Spinal cord (tissue), 10 donors: ENCODE data around the gene DNAJC27. TPM values are rescaled to one million over a fixed set of nuclear protein-coding genes. Genes with fewer than 3 reads are reported as not detected.

ENCODE experiments used
- DNase-seq, 6 donors: peaks; one replicate each; pipeline versions ENCODE4 v3.0.0 to v3.0.0-alpha.2; 2013 to 2015; ENCODE audit warnings: low spot score in 6 of 6, low read depth in 4 of 6
- H3K27ac ChIP-seq: one replicate; pipeline ENCODE4 v1.5.1; 2013; ENCODE audit warnings: low read depth, low read length, control low read depth
- H3K27me3 ChIP-seq: one replicate; pipeline ENCODE4 v1.6.1; 2013; ENCODE audit warnings: low read length; ENCODE audit not compliant: control insufficient read depth, insufficient read depth
- H3K36me3 ChIP-seq: one replicate; pipeline ENCODE4 v1.6.1; 2013; ENCODE audit warnings: low read length; ENCODE audit not compliant: control insufficient read depth, insufficient read depth
- H3K4me1 ChIP-seq: one replicate; pipeline ENCODE4 v1.6.1; 2013; ENCODE audit warnings: low read length; ENCODE audit not compliant: control insufficient read depth, insufficient read depth
- H3K4me3 ChIP-seq: one replicate; pipeline ENCODE4 v1.5.1; 2013; ENCODE audit warnings: low read depth, low read length, control low read depth
- H3K9me3 ChIP-seq: one replicate; pipeline ENCODE4 v1.6.1; 2013; ENCODE audit warnings: low read length; ENCODE audit not compliant: control insufficient read depth, insufficient read depth
- WGBS: methylation state at CpG from one replicate; pipeline ENCODE4 v1.1.5; 2013; ENCODE audit warnings: missing lambda C conversion rate; ENCODE audit not compliant: insufficient coverage; 5-methylcytosine and 5-hydroxymethylcytosine counted together
- polyA plus RNA-seq, 2 donors: library from polyadenylated mRNA; unstranded; fragments of 120-200 nt; gene quantifications; one replicate each; pipeline ENCODE4 v1.2.1, GENCODE V29; 2013; ENCODE audit not compliant: insufficient read length in 2 of 2
- total RNA-seq, 2 donors: library from RNA; depleted of rRNA in 1 of 2; stranded (reverse); fragments of 120-200 nt in 1 of 2; fragments of >200 nt in 1 of 2; gene quantifications; one replicate each; pipeline versions ENCODE4 v1.2.3 to v1.2.4, GENCODE V29; 2013 to 2014
- donor health status: healthy.

DNAJC27 gene
- total and polyA plus RNA-seq, 4 donors, result 11.2 to 22.0 (median 12.6) TPM

- Histone ChIP-seq H3K4me1 (peaks cover 33% of the 10 kb centered on the region), H3K36me3 (peaks cover 14% of the 10 kb centered on the region), H3K4me3 (no peak overlapping the region), H3K9me3 (no peaks in the 10 kb centered on the region), H3K27ac (no peak overlapping the region), H3K27me3 (peaks cover 5% of the 10 kb centered on the region)
- no peak for DNase-seq
- 100% methylated on average over 1 of the region's 1 CpG for WGBS
Observed at GRCh38 chr2:24922556-24922955, 49.2 kb downstream of the DNAJC27 start.

DNA sequence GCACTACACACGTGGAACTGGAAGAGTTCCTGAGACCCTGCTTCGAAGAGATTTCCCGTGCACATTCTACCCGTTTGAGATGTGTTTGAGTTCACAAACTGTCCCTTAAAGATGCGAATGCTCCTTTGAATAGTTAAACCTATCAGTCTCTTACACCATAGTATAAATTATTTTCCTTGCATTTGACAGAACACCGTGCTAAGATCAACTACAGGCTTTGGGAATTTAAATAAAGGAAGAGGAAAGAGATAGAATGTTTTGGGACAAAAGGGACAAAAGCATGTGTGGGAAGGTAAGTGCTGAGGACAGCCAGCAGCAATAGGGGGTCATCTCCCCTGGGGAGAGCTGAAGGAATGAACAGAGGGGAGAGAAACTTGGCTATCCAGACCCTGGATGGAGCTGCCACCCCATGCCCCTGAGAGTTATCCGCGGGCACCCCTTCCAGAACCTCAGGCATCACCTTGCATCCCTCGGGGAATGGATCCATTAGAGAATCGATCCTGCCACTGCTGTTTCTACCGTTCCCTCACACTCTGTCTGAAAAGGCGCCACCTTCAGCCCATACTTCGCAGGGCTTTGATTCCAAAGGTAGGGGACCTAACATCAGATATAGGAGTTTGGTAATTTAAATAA is 50.8 kb downstream of the DNAJC27 start:
- H3K27me3 ChIP-seq, result no peaks in the 10 kb centered on the region
- H3K27ac ChIP-seq, result no peak overlapping the region
- DNase-seq, result no peak
- peaks cover 32% of the 10 kb centered on the region for H3K4me1 ChIP-seq
- no peaks in the 10 kb centered on the region for H3K9me3 ChIP-seq
- peaks cover 23% of the 10 kb centered on the region for H3K36me3 ChIP-seq
- peak overlapping the region; percentile 40 for H3K4me3 ChIP-seq
- 6% methylated on average over 3 of the region's 13 CpGs for WGBS

DNA sequence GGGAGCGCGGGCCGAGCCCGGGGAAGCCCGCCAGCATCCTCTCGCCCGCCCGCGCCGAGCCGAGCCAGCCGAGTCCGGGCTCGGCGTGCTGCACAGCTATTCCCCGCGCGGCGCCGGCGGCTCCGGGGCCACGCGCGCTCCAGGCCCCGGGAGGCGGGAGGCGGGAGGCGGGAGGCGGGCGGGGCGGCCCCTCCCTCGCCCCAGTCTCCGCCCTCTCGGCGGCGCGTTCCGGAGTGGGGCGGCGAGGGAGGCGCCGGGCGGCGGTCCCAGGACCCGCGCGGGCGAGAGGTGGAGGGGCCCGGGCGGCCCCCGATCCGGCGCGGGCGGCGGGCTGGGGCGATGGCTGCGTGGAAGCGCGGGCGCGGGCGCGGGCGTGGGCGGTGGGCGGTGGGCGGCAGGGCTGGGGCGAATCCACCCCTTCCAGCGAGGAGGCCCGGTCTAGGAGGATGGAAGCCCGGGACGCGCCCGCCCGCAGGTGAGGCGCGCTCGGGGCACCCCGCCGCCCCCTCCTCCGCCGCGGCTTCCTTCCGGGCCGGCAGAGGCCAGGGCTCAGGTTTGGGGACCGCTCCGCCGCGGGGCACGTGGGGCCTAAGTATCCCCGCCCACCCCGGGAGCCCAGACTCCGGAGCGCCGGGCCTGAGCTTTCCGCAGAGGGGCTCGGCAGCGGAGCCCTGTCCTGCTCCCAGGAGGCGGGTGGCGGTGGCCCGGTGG is 51.5 kb downstream of the DNAJC27 start, which contains the start of gene ADCY3:
Gene ADCY3, minus strand, starts transcription at position 140 of the 711 bp plus-strand sequence. CDS start 1,250 bp downstream, outside the sequence.
- H3K9me3 ChIP-seq, result no peaks in the 10 kb centered on the region
- peaks cover 37% of the 10 kb centered on the region for H3K4me1 ChIP-seq
- no peaks in the 10 kb centered on the region for H3K27me3 ChIP-seq
- no peak within 1 kb of the TSS for H3K27ac ChIP-seq
- peak in 3 of 6 donors; percentile 22 to 86 (median 77) for DNase-seq
- peak within 1 kb of the TSS; percentile 58 for H3K4me3 ChIP-seq
- H3K36me3 ChIP-seq, result peaks cover 29% of the 10 kb centered on the region
- under 1% methylated on average over 103 of the region's 103 CpGs for WGBS

- DNase-seq, result peak in 2 of 6 donors; percentile 46 to 51
- H3K4me3 ChIP-seq, result peak overlapping the region; percentile 58
- no peaks in the 10 kb centered on the region for H3K9me3 ChIP-seq
- H3K27ac ChIP-seq, result no peak overlapping the region
- peaks cover 36% of the 10 kb centered on the region for H3K36me3 ChIP-seq
- under 1% methylated on average over 76 of the region's 76 CpGs for WGBS
- H3K27me3 ChIP-seq, result no peaks in the 10 kb centered on the region
- peaks cover 41% of the 10 kb centered on the region for H3K4me1 ChIP-seq
Observed at GRCh38 chr2:24919506-24920097, 52.2 kb downstream of the DNAJC27 start.

DNA sequence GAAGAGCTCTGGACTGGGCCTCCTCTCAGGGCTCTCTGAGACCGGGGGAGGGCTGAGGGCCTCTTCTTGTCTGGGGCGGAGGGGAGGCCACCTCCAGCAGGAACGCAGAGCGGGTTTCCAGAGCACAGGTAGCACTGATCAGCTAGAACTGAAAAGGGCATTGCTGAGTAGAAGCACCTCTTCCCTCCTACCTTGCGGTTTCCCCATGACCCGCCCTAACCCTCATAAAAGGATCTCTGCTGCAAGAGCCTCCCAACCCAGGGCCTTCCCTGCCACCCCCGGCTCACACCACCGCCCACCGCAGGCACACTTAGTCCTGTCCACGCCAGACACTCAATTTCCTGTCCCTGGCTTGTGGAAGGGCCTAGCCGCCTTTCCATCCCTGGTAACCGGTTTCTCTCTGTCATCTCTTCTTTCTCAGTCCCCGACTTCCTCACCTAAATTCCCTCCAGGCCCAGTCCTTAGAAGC is 52.7 kb downstream of the DNAJC27 start:
- peaks cover 41% of the 10 kb centered on the region for H3K4me1 ChIP-seq
- WGBS, result 44% methylated on average over 9 of the region's 13 CpGs
- no peak overlapping the region for H3K27ac ChIP-seq
- no peaks in the 10 kb centered on the region for H3K9me3 ChIP-seq
- no peaks in the 10 kb centered on the region for H3K27me3 ChIP-seq
- no peak for DNase-seq
- H3K36me3 ChIP-seq, result peaks cover 38% of the 10 kb centered on the region
- peak overlapping the region; percentile 58 for H3K4me3 ChIP-seq

DNA sequence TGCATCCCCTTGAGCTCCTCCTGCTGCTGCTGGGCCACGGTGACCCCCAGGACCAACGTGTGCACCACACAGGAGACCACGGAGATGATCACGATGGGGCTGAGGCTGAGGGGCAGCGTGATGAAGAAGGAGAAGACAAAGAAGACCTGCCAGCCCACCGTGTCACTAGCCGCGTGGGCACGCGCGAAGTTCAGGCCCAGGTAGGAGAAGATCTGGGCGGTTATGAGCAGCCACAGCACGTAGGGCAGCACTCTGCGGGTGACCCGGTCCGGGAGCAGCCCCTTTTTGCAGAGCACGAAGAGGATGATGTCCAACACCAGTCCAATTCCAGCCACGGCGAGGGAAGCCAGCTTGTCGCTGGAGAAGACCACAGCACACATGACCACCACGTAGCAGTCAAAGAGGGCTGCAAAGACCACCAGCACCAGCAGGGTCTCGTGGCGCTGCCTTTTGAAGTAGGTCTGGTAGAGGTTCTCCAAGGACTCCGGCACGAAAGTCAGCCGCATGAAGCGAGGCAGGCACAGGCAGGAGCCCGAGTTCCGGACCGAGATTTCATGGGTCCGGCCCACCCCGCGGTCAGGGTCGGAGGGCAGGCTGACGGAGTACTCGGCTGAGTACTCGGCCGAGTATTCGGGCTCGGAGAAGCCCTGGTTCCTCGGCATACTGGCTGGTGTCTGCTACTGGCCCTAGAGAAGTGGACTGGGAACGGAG is 53.3 kb downstream of the DNAJC27 start:
- Histone ChIP-seq H3K36me3 (peaks cover 43% of the 10 kb centered on the region), H3K4me1 (peaks cover 45% of the 10 kb centered on the region), H3K4me3 (peak overlapping the region; percentile 58), H3K27me3 (no peaks in the 10 kb centered on the region), H3K9me3 (no peaks in the 10 kb centered on the region), H3K27ac (no peak overlapping the region)
- 94% methylated on average over 42 of the region's 42 CpGs for WGBS
- no peak for DNase-seq

DNA sequence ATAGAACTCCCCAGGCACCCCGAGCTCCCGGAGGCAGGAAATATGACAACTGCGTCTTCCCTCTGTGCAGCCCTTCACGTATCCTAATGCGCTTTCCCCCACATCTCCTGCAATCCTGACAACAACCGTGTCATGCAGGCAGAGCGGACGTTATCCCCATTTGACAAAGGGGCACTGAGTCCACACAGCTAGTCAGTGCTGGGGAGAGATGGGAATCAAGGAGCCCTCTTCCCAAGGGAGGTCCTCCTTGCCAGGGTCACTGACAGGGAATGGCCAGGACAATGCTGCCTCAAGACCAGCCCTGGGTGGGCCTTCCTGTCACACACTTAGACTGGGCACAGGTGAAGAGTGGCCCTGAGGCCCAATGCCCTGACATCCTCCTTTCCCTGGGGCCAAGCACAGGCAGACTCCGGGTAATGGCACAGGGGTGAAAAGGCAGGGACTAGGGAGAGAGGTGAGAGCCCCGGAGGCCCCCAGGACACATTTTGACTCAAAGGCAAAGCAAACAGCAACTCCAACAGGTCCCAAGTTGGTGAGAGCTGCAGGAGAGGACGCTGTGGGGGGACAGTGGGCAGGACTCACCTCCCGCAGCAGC is 53.9 kb downstream of the DNAJC27 start:
- DNase-seq, result no peak
- Histone ChIP-seq H3K27me3 (no peaks in the 10 kb centered on the region), H3K9me3 (no peaks in the 10 kb centered on the region), H3K4me1 (peaks cover 52% of the 10 kb centered on the region), H3K4me3 (no peak overlapping the region), H3K27ac (no peak overlapping the region), H3K36me3 (peaks cover 49% of the 10 kb centered on the region)
- 82% methylated on average over 8 of the region's 12 CpGs for WGBS

- Histone ChIP-seq H3K36me3 (peaks cover 53% of the 10 kb centered on the region), H3K27me3 (no peaks in the 10 kb centered on the region), H3K4me1 (peaks cover 56% of the 10 kb centered on the region), H3K9me3 (no peaks in the 10 kb centered on the region), H3K4me3 (no peak overlapping the region), H3K27ac (no peak overlapping the region)
- 60% methylated on average over 3 of the region's 7 CpGs for WGBS
- no peak for DNase-seq
Observed at GRCh38 chr2:24917086-24917485, 54.7 kb downstream of the DNAJC27 start.

DNA sequence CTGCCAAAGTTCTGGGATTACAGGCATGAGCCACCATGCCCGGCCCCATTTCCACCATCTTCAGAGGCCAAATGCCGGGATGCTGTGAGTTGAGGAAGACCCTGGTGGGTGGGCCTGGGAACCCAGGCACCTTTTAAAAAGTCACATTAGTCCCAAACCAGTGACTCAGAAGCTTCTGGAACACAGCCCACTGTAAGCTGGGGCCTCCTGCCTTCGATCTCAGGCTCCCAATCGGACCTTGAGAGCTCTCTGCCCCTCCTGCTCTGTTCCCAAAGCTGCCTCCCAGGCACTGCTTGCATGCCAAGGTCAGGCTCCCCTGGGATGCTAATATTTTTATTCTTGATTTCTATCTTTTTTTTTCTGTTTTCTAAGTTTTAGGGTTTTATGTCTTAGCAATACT is 56.0 kb downstream of the DNAJC27 start:
- peaks cover 59% of the 10 kb centered on the region for H3K36me3 ChIP-seq
- 75% methylated on average over 2 of the region's 4 CpGs for WGBS
- peaks cover 56% of the 10 kb centered on the region for H3K4me1 ChIP-seq
- no peak overlapping the region for H3K27ac ChIP-seq
- H3K9me3 ChIP-seq, result no peaks in the 10 kb centered on the region
- DNase-seq, result no peak
- H3K27me3 ChIP-seq, result no peaks in the 10 kb centered on the region
- H3K4me3 ChIP-seq, result no peak overlapping the region
